Neuronal stem cell (in vitro differentiated cells): ENCODE measurements around the gene PTDSS2.

Experiments used
- DNase-seq: peaks from one replicate; pipeline ENCODE4 v3.0.0-alpha.2; 2013; ENCODE audit warnings: low spot score
- H2AFZ ChIP-seq: one replicate; pipeline ENCODE4 v1.6.1; 2013; ENCODE audit warnings: mild to moderate bottlenecking, low read length, inconsistent platforms
- H2AK5ac ChIP-seq: 2 replicates; pipeline ENCODE4 v1.6.1; 2013; ENCODE audit warnings: low read depth, mild to moderate bottlenecking, inconsistent platforms, low read length, moderate library complexity, mixed read lengths
- H2BK120ac ChIP-seq: 2 replicates; pipeline ENCODE4 v1.6.1; 2013; ENCODE audit warnings: low read depth, mild to moderate bottlenecking, inconsistent platforms, low read length, moderate library complexity, mixed read lengths
- H2BK12ac ChIP-seq: one replicate; pipeline ENCODE4 v1.6.1; 2013; ENCODE audit warnings: low read length, inconsistent platforms
- H2BK15ac ChIP-seq: 2 replicates; pipeline ENCODE4 v1.6.1; 2013; ENCODE audit warnings: mild to moderate bottlenecking, low read length, inconsistent platforms, mixed read lengths
- H2BK5ac ChIP-seq: one replicate; pipeline ENCODE4 v1.6.1; 2013; ENCODE audit warnings: inconsistent platforms, mild to moderate bottlenecking, low read length, moderate library complexity
- H3K14ac ChIP-seq: one replicate; pipeline ENCODE4 v1.6.1; 2013; ENCODE audit warnings: low read length, inconsistent platforms
- H3K18ac ChIP-seq: 2 replicates; pipeline ENCODE4 v1.6.1; 2013; ENCODE audit warnings: low read length, inconsistent platforms
- H3K23ac ChIP-seq: 2 replicates; pipeline ENCODE4 v1.6.1; 2013; ENCODE audit warnings: low read depth, mild to moderate bottlenecking, mixed read lengths, low read length, inconsistent platforms; ENCODE audit not compliant: poor library complexity
- H3K27ac ChIP-seq: replicated peaks from 3 replicates; pipeline ENCODE4 v1.5.1; 2013; ENCODE audit warnings: low read length, inconsistent platforms
- H3K27me3 ChIP-seq, 3 experiments: 2 replicates each; pipeline ENCODE4 v1.6.1; 2013; ENCODE audit warnings: low read length in 3 of 3, mild to moderate bottlenecking in 2 of 3, inconsistent platforms in 1 of 3, low read depth in 1 of 3, mixed read lengths in 1 of 3, moderate library complexity in 1 of 3; ENCODE audit not compliant: control insufficient read depth in 3 of 3, insufficient read depth in 3 of 3
- H3K36me3 ChIP-seq, 2 donors: replicated peaks in 1 of 2; 2 replicates each; pipeline ENCODE4 v1.6.1; 2013; ENCODE audit warnings: low read length in 2 of 2; ENCODE audit not compliant: control insufficient read depth in 2 of 2, insufficient read depth in 2 of 2
- H3K4ac ChIP-seq: 2 replicates; pipeline ENCODE4 v1.6.1; 2013; ENCODE audit warnings: inconsistent platforms, mild to moderate bottlenecking, low read length, moderate library complexity
- H3K4me1 ChIP-seq, 2 donors: 1 replicate in 1 of 2; 2 replicates in 1 of 2; pipeline ENCODE4 v1.6.1; 2013; ENCODE audit warnings: low read length in 2 of 2, low read depth in 1 of 2; ENCODE audit not compliant: control insufficient read depth in 2 of 2, insufficient read depth in 1 of 2
- H3K4me2 ChIP-seq: one replicate; pipeline ENCODE4 v1.6.1; 2013; ENCODE audit warnings: mild to moderate bottlenecking, low read length, inconsistent platforms; ENCODE audit not compliant: insufficient read depth, poor library complexity, severe bottlenecking
- H3K4me3 ChIP-seq, 2 donors: 2 replicates each; pipeline ENCODE4 v1.5.1; 2013; ENCODE audit warnings: low read length in 2 of 2, mild to moderate bottlenecking in 2 of 2, inconsistent platforms in 1 of 2, moderate library complexity in 1 of 2
- H3K79me1 ChIP-seq: one replicate; pipeline ENCODE4 v1.6.1; 2013; ENCODE audit warnings: low read depth, mild to moderate bottlenecking, inconsistent platforms, low read length, moderate library complexity
- H3K9ac ChIP-seq: one replicate; pipeline ENCODE4 v1.6.1; 2013; ENCODE audit warnings: mild to moderate bottlenecking, low read depth, low read length, inconsistent platforms; ENCODE audit not compliant: poor library complexity
- H3K9me3 ChIP-seq, 2 donors: replicated peaks in 1 of 2; 2 replicates each; pipeline versions ENCODE3 to v1.6.1; 2013; ENCODE audit warnings: low read length in 2 of 2, mild to moderate bottlenecking in 2 of 2, inconsistent platforms in 1 of 2, low read depth in 1 of 2, mixed read lengths in 1 of 2, moderate library complexity in 1 of 2; ENCODE audit not compliant: control insufficient read depth in 2 of 2, insufficient read depth in 1 of 2
- H4K8ac ChIP-seq: one replicate; pipeline ENCODE4 v1.6.1; 2013; ENCODE audit warnings: low read depth, mild to moderate bottlenecking, inconsistent platforms, low read length, moderate library complexity
- H4K91ac ChIP-seq: one replicate; pipeline ENCODE4 v1.6.1; 2013; ENCODE audit warnings: low read length, low read depth, mild to moderate bottlenecking, inconsistent platforms; ENCODE audit not compliant: poor library complexity
- WGBS, 2 donors: extraction: QIAGEN DNeasy Blood & Tissue Kit; methylation state at CpG; one replicate each; pipeline ENCODE4 v1.1.7; 2013; ENCODE audit warnings: missing lambda C conversion rate in 2 of 2, mixed read lengths in 1 of 2; ENCODE audit not compliant: insufficient read length in 2 of 2, insufficient replicate concordance in 1 of 2; ENCODE audit errors: extremely low coverage in 2 of 2; 5-methylcytosine and 5-hydroxymethylcytosine counted together

The PTDSS2 gene

DNA sequence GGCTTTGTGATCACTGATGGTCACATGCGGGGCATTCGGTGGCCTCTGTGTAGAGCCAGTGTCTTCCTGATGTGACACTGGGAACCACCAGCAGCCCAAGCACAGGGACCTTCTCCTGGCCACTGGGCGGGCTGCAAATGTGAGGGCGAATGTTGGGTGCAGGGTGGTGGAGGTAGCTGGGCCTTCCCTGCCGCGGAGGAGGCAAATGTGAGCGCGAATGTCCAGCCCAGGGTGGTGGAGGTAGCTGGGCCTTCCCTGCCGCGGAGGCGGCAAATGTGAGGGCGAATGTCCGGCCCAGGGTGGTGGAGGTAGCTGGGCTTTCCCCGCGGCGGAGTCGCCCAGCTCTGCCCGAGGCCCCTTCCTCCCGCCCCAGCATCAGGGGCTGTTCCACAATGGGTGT, 23.3 kb downstream of the PTDSS2 start:
- Histone ChIP-seq H2BK5ac (no peak overlapping the region), H3K36me3 (peaks cover 7 to 10% of the 10 kb centered on the region in 2 donors), H4K8ac (peak overlapping the region; percentile 82), H3K4me3 (no peak overlapping the region), H3K14ac (no peak overlapping the region), H3K18ac (peak overlapping the region; percentile 48), H2AFZ (no peak overlapping the region), H3K4ac (no peak overlapping the region), H4K91ac (no peak overlapping the region), H2BK120ac (no peak overlapping the region), H3K9ac (no peak overlapping the region), H3K27ac (no peak overlapping the region), H3K4me1 (peaks cover 7 to 13% of the 10 kb centered on the region in 2 donors), H3K79me1 (peaks cover 23% of the 10 kb centered on the region), H3K23ac (peak overlapping the region; percentile 73), H2AK5ac (no peak overlapping the region), H2BK15ac (no peak overlapping the region), H3K9me3 (peaks cover 0 to 4% of the 10 kb centered on the region in 2 donors), H3K4me2 (no peak overlapping the region), H2BK12ac (no peak overlapping the region), H3K27me3 (no peaks in the 10 kb centered on the region)
- WGBS, 2 donors = no CpG with 5 or more reads among the region's 19 CpGs
- no peak for DNase-seq

- Histone ChIP-seq H3K23ac (no peak overlapping the region), H3K14ac (no peak overlapping the region), H3K27me3 (no peaks in the 10 kb centered on the region), H4K91ac (no peak overlapping the region), H3K18ac (no peak overlapping the region), H2BK5ac (no peak overlapping the region), H2BK120ac (no peak overlapping the region), H3K4ac (no peak overlapping the region), H3K4me3 (no peak overlapping the region), H2AFZ (no peak overlapping the region), H3K4me1 (peaks cover 5 to 12% of the 10 kb centered on the region in 2 donors), H3K9ac (no peak overlapping the region), H3K4me2 (no peak overlapping the region), H3K9me3 (peaks cover 0 to 4% of the 10 kb centered on the region in 2 donors), H2BK12ac (no peak overlapping the region), H3K27ac (no peak overlapping the region), H2AK5ac (no peak overlapping the region), H2BK15ac (no peak overlapping the region), H4K8ac (no peak overlapping the region), H3K36me3 (peaks cover 7 to 10% of the 10 kb centered on the region in 2 donors), H3K79me1 (peaks cover 23% of the 10 kb centered on the region)
- no CpG with 5 or more reads among the region's 22 CpGs for WGBS, 2 donors
- no peak for DNase-seq
Measured at GRCh38 chr11:473962-474785, 24.1 kb downstream of the PTDSS2 start.

DNA sequence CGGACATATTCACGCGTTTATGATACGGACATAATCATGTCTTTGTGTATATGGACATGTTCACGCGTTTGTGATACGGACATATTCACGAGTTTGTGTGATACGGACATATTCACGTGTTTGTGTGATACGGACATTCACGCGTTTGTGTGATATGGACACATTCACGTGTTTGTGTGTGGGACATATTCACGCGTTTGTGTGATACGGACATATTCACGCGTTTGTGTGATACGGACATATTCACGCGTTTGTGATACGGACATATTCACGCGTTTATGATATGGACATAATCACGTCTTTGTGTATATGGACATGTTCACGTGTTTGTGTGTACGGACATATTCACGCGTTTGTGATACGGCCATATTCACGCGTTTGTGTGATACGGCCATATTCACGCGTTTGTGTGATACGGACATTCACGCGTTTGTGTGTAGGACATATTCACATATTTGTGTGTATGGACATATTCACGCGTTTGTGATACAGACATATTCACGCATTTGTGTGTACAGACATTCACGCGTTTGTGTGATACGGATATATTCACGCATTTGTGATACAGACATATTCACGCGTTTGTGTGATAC, 24.9 kb downstream of the PTDSS2 start:
- no peak overlapping the region for H3K23ac ChIP-seq
- no peak overlapping the region for H3K27ac ChIP-seq
- H3K14ac ChIP-seq = no peak overlapping the region
- no peak overlapping the region for H3K4ac ChIP-seq
- no peak for DNase-seq
- H3K9me3 ChIP-seq = peaks cover 0 to 4% of the 10 kb centered on the region in 2 donors
- no peak overlapping the region for H2BK120ac ChIP-seq
- H2AK5ac ChIP-seq = no peak overlapping the region
- no peak overlapping the region for H3K18ac ChIP-seq
- H3K79me1 ChIP-seq = peaks cover 23% of the 10 kb centered on the region
- H2BK15ac ChIP-seq = no peak overlapping the region
- H4K8ac ChIP-seq = no peak overlapping the region
- peaks cover 7 to 14% of the 10 kb centered on the region in 2 donors for H3K36me3 ChIP-seq
- H2BK12ac ChIP-seq = no peak overlapping the region
- H4K91ac ChIP-seq = no peak overlapping the region
- H3K4me2 ChIP-seq = no peak overlapping the region
- no CpG with 5 or more reads among the region's 48 CpGs for WGBS, 2 donors
- H3K27me3 ChIP-seq = no peaks in the 10 kb centered on the region
- H3K4me3 ChIP-seq = peak overlapping the region in 1 of 2 donors; percentile 10
- H2BK5ac ChIP-seq = no peak overlapping the region
- H3K9ac ChIP-seq = no peak overlapping the region
- no peak overlapping the region for H2AFZ ChIP-seq
- H3K4me1 ChIP-seq = peaks cover 3 to 8% of the 10 kb centered on the region in 2 donors

DNA sequence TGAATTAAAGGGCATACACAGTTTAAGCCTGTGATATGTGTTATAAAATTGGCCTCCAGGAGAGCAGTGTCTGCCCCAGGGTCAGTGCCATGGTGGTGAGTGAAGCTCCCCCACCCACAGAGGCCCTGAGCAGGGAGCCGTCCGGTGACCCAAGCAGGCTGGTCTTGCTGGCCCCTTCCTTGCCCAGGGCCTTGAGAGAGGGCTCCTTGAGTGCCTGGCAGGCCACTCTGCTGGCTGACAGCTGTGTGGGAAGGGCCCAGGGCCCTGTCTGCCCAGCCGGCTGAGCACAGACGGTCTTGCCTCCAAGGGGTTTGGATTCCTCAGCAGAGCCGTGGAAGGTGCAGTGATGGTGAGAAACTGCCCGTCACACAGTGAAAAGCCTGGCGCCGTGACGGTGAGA, 25.9 kb downstream of the PTDSS2 start:
- Histone ChIP-seq H3K79me1 (peaks cover 23% of the 10 kb centered on the region), H2BK5ac (no peak overlapping the region), H4K8ac (no peak overlapping the region), H3K4me3 (no peak overlapping the region), H3K14ac (no peak overlapping the region), H3K27ac (no peak overlapping the region), H3K9me3 (peaks cover 0 to 4% of the 10 kb centered on the region in 2 donors), H3K4me2 (no peak overlapping the region), H4K91ac (no peak overlapping the region), H2BK12ac (no peak overlapping the region), H3K4ac (no peak overlapping the region), H3K36me3 (peaks cover 7 to 14% of the 10 kb centered on the region in 2 donors), H2BK120ac (no peak overlapping the region), H3K9ac (no peak overlapping the region), H3K4me1 (peaks cover 2 to 6% of the 10 kb centered on the region in 2 donors), H2BK15ac (no peak overlapping the region), H2AK5ac (no peak overlapping the region), H3K27me3 (no peaks in the 10 kb centered on the region), H3K18ac (no peak overlapping the region), H2AFZ (no peak overlapping the region), H3K23ac (peak overlapping the region; percentile 17)
- DNase-seq = no peak
- WGBS, 2 donors = no CpG with 5 or more reads among the region's 9 CpGs
